NB4 (cell line): ENCODE data around the gene THSD7B.

ENCODE experiments used
- CTCF ChIP-seq: IDR thresholded peaks from one replicate; pipeline ENCODE4 v1.5.1; 2012; ENCODE audit warnings: low read depth, low read length
- MAX ChIP-seq: IDR thresholded peaks from 2 replicates; pipeline ENCODE4 v1.6.1; 2011; ENCODE audit warnings: low read depth, low read length
- POLR2A ChIP-seq: IDR thresholded peaks from 2 replicates; pipeline ENCODE4 v1.6.1; 2011; ENCODE audit warnings: mild to moderate bottlenecking; ENCODE audit not compliant: insufficient read length; ENCODE audit errors: extremely low read depth

- TF ChIP-seq CTCF, result no peak
- TF ChIP-seq MAX, result no peak
- no peak for TF ChIP-seq POLR2A
Measured at GRCh38 chr2:137002896-137003295, 237.6 kb downstream of the THSD7B start.
